ENCODE results near the gene EDEM3.
A peak's percentile ranks its signal among the peaks of the same experiment; 100 is the strongest.

The EDEM3 gene

DNA sequence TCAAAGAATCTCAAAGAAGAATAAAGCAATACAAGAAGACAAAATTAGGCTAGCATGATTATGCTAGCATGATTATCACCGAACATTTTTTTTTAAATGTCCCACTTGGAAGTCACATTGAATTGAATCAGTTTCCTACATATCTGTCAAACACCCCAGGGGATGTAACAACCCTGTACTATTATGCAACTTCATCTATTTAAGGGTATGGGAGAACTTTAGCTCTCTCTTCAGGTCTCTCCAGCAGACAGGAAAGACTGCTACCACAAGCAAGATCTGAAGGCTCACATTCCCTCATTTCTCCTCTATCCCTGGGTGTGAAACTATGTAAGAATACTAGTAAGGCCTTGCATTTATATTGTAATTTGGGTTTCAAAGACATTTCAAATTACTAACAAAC is 52.8 kb downstream of the EDEM3 start:
- TF ChIP-seq, protein P1, sequence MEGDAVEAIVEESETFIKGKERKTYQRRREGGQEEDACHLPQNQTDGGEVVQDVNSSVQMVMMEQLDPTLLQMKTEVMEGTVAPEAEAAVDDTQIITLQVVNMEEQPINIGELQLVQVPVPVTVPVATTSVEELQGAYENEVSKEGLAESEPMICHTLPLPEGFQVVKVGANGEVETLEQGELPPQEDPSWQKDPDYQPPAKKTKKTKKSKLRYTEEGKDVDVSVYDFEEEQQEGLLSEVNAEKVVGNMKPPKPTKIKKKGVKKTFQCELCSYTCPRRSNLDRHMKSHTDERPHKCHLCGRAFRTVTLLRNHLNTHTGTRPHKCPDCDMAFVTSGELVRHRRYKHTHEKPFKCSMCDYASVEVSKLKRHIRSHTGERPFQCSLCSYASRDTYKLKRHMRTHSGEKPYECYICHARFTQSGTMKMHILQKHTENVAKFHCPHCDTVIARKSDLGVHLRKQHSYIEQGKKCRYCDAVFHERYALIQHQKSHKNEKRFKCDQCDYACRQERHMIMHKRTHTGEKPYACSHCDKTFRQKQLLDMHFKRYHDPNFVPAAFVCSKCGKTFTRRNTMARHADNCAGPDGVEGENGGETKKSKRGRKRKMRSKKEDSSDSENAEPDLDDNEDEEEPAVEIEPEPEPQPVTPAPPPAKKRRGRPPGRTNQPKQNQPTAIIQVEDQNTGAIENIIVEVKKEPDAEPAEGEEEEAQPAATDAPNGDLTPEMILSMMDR (IDR thresholded peaks at IDR 0.05; ENCODE audit: insufficient read depth, missing control alignments), result no peak
- no peak for DNase-seq (ENCODE audit: insufficient read length, low spot score)
- FAIRE-seq, result peak; percentile 87

DNA sequence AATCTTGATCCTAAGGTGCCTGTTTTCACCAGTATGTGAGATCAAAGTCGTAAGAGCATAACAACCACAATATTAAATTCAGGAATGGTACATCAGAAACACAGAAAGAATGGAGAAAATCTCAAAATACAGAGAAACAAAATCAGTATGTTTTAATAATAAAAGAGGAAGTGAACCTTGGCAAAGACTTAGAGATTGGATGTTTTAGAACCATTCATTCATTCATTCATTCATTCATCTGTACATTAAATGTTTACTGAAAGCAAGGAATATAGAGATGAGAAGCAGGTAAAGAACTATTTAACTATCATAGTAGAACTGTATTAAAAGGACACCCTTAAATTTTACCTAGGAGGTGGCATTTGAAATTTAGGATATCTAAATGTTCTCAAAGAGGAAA is 55.7 kb downstream of the EDEM3 start:
- DNase-seq (ENCODE audit: insufficient read length, low spot score) (no peak), FAIRE-seq (peak; percentile 83)
- TF ChIP-seq, protein P1 (IDR thresholded peaks at IDR 0.05; ENCODE audit: insufficient read depth, missing control alignments), result no peak

DNA sequence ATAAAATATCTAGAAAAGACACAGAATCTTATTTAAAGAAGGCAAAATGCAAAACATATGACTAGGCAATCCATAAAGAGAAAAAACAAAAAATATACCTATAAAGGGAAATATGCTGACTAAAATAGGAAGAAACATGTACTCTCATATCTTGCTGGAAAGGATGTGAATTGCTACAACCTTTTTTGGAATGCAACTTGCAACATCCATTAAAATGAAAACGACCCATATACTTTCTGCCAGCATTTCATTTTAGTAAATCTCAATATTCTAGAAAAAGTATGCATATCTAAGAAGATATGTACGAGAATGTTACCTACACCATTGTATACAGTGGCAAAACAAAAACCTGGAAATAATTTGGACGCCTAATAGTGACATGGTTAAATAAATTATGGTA is 56.6 kb downstream of the EDEM3 start:
- TF ChIP-seq, protein P1 (IDR thresholded peaks at IDR 0.05; ENCODE audit: insufficient read depth, missing control alignments), result no peak
- DNase-seq (ENCODE audit: insufficient read length, low spot score) (no peak), FAIRE-seq (no peak)

DNA sequence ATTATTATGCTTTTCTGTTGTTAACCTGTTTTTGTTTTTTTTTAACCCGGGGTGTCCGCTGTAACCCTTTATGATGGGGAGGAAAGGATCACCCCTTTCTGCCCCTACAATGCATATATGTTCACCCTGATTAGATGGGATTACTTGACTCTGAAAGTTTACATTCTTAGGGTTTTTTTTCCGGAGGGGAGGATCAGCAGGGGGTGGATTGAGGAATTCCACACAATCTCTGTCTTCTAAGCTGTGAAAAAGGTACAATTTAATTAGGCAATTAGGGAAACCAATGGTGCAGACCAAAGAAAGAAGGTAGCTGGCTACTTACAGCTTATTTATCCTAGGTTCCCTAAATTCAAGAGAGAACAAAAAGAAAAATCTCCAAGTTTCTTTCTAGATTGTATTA is 58.3 kb downstream of the EDEM3 start:
- TF ChIP-seq, protein P1 (IDR thresholded peaks at IDR 0.05; ENCODE audit: insufficient read depth, missing control alignments), result no peak
- no peak for DNase-seq (ENCODE audit: insufficient read length, low spot score)
- no peak for FAIRE-seq

DNA sequence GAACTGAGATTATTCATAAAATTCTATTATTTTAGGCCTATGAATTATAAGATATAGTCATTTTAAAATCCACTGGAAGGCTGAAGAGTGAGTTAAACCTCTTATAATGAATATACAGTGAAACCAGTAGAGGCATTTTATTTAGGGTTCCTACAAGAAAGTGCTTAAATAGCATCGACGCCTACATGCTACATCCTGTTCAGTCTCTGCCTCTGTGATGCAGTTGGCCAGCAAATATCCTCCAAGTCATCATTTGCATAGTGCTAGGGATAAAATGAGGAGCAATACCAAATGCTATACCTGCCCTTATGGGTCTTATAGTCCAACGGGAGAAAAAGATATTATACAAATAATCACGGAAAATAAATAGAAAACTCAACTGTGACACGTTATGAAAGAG is 59.6 kb downstream of the EDEM3 start:
- TF ChIP-seq, protein P1 (IDR thresholded peaks at IDR 0.05; ENCODE audit: insufficient read depth, missing control alignments), result no peak
- FAIRE-seq, result no peak

DNA sequence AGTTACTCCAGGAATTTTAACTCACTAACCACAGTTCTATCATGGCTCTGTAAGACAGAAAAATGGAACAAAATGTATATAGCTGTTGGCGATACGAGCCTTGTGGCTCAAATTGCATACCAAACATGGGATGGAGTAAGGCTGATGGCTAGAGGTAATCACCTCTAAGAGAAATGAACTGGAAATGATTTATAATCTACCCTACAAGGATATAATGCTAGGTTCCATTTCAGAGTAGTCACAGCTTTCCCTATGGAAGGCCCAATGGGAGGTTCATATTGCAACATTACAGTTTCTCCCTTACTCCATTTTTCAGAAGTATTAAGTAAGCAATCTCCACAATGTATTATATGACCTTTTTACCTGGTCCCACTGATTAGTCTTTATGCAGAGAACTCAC is 61.6 kb downstream of the EDEM3 start:
- DNase-seq (ENCODE audit: insufficient read length, low spot score), result no peak
- FAIRE-seq, result peak; percentile 32
- TF ChIP-seq, protein P1 (IDR thresholded peaks at IDR 0.05; ENCODE audit: insufficient read depth, missing control alignments), result no peak

More for the DNA sequence above, 59.6 kb downstream of the EDEM3 start:
- DNase-seq (ENCODE audit: insufficient read length, low spot score), result no peak

DNA sequence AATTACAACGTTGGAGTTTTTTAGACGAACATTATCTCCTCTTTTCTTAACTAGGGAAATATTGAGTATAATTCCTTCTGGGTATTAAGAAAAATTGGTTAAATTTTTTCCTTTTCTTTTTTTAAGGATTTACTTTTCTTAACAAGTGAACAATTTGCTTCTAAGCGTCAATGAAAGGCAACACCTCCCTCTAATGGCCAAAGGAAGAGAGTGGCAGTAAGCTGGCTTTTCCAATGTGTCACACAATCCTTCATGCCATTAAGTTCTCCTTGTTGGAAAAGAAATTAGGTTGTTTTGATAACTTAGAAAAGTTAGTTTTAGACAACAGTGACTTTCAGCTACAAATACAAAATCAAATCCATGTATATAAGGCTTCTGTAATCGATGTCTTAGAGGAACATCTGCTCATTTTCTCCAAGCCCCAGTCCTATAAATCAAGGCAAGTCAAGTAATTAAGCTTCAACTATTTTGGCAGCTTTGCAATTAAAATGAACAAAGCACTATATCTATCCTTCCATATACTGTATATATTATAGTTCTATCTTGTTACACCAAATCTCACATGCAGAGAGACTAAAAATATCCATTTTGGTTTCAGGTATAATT is 62.8 kb downstream of the EDEM3 start:
- FAIRE-seq (peak; percentile 97), DNase-seq (ENCODE audit: insufficient read length, low spot score) (no peak)
- TF ChIP-seq, protein P1 (IDR thresholded peaks at IDR 0.05; ENCODE audit: insufficient read depth, missing control alignments), result peak; percentile 91
